DMS153 treated with DMSO at 0.1 percent for 48 hours (cell line): ENCODE results near the gene EFNA5.
"Not testable (repeated sequence)": the region's sequence is repeated elsewhere in the genome, so short reads cannot be mapped to it uniquely, and the experiment has no call there.

Source experiments
- DNase-seq: peaks from one replicate; lab custom pipeline; 2025; ENCODE audit not compliant: unreplicated experiment; lab: John Stamatoyannopoulos, UW

The EFNA5 gene

DNA sequence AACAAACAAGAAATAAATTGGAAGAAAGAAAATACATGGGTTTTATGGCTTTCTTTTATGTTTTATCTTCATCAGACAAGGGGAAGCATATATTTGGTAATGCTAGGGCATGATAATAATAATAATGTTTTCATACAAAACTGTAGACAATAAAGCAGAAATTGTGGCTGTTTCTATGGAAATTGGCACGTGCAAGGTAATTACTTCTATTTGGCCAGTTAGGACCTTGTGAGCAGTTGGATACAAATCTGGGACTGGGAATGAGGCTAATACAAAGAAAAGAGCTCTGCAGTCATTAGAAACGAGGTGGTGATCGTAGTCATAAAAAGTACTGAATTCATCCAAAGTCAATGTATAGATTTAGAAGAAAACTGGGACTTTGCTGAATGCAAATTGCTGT, 233.6 kb downstream of the EFNA5 start:
- no peak for DNase-seq

DNA sequence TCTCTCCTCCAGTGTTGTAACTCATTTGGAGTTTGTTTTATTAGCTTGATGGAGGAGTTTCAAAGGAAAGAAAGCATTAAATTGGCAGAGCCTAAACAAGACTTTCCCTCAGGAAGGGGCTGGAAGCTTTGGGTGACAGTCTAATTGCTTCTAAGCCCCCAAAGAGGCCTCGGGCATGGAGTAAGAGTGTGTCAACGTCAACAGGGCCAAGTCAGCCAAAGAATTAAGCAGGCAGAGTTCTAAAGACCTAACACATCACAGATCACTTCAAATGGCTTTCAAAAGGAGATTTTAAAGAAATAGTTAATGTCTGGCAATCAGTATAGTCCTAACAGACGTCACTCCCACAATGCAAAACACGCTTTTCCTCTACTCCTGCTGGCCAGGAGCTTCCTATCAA, 234.5 kb downstream of the EFNA5 start:
- DNase-seq: no peak

- no peak for DNase-seq
These were observed 235.7 kb downstream of the EFNA5 start for GRCh38 chr5:107435061-107435460.

DNA sequence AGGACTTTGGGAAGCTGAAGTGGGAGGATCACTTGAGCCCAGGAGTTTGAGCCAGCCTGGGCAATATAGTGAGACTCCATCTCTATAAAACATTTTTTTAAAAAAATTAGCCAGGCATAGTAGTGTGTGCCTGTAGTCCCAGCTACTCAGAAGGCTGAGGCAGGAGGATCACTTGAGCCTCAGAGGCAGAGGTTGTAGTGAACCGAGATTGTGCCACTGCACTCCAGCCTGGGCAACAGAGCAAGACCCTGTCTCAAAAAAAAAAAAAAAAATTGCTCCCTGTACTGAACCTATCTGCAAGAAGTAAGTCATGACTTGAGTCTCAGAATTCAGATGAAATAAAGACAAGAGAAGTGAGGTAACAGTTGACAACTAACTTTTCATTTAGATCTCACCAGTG, 237.1 kb downstream of the EFNA5 start:
- not testable (repeated sequence) for DNase-seq

- DNase-seq: no peak
These were observed 238.7 kb downstream of the EFNA5 start for GRCh38 chr5:107431998-107432397.

- DNase-seq: no peak
These were observed 239.2 kb downstream of the EFNA5 start for GRCh38 chr5:107431536-107431935.

GRCh38 chr5:107430071-107430625, 240.6 kb downstream of the EFNA5 start:
- DNase-seq: no peak

DNA sequence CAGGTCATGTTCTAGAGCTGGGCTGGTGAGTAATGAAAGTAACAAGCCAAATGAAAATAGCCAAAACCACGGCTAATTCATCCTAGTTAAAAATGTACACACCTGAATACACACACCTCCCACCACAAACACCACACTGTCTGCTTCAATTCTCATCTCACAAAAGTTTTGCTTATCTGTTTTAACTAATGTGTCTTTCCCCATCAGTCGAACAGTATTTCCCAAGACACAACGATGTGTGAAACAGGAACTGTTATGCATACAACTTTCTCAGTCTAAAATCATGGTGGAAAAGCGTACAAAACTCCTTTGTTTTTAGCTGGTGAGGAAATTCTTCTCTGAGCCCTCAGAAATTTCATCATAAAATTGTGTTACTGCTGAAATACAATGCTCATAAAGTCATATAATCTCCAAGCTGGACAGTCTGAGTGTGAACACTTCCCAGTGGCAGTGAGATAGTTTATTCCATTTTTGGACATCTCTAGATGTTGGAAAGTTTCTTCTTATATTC, 242.4 kb downstream of the EFNA5 start:
- DNase-seq: no peak

GRCh38 chr5:107426872-107427271, 243.9 kb downstream of the EFNA5 start:
- no peak for DNase-seq

DNA sequence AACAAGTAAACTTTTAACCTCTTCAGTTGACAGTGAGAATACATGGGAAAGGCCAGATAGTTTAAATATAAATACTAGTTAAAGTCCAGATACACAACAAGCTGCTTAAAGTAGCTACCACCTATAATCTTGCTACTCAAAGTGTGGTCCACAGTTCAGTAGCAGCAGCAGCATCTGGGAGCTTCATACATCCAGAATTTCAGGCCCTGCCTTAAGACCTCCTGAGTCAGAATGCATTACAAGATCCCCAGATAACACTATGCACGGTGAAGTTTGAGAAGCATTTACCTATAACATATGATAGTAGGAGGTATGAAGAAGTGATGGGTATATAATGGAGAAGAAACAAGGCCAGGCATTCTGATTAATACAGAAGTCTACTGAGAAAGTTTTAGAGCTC, 244.5 kb downstream of the EFNA5 start:
- DNase-seq: no peak

DNA sequence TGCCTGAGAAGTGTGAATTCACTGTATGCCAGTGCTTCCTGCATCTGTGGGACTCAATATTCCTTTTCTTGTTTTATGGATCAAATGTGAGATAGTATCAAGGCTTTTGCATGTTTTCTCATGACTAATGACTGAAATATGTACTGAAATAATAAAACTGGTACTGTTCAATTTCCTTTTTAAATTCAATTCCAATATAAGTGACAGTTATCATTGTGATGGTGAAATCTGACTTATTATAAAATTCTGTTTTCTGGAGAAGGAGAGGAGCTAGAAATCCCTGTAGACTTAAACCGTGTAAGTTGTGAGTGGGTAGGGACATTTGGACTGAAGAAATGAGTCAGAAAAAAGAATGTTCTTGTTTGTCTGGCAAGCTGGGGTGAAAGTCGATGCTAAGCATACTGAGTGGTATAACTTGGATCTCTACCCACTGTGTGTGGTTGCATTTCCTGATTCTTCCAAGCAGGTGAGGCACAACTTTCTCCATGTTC, 245.2 kb downstream of the EFNA5 start:
- DNase-seq: no peak

GRCh38 chr5:107424491-107424890, 246.2 kb downstream of the EFNA5 start:
- DNase-seq: no peak

- no peak for DNase-seq
These were observed 248.2 kb downstream of the EFNA5 start for GRCh38 chr5:107422494-107422893.

DNA sequence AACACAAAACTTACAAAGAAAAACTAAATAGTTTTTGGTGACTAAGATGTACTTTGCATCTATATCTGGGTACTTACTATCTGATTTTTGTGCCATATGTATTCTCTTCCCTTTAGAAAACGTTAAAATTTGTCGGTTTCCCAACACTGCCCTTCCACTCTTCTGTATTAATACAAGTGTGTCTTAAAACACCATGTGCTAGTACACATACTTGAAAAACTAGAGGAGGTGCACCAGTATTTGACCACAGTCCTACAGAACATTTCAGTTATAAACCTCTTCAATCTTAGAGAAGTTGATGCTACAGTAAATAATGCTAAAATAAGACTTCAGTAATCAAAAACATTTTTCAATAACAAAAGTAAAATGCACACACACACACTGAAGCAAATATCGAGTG, 251.2 kb downstream of the EFNA5 start:
- DNase-seq: no peak

DNA sequence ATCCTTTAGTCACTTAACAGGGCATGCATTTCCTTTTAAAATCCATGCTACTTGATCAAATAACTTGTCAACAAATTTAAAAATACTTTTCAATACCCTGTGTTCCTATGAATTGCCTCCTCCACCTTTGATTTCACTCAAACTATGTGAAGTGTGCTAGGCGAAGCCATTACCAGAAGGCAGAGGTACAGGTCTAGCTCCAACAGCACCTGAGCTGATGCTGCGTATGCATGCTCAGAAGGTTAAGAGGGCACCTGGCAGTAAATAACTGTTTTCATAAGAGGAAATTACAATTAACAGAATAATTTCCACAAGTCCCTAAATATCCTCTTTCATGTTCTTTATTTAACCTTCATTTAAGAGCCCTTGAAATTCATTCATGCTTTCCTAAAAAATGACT, 251.8 kb downstream of the EFNA5 start:
- DNase-seq: no peak

DNA sequence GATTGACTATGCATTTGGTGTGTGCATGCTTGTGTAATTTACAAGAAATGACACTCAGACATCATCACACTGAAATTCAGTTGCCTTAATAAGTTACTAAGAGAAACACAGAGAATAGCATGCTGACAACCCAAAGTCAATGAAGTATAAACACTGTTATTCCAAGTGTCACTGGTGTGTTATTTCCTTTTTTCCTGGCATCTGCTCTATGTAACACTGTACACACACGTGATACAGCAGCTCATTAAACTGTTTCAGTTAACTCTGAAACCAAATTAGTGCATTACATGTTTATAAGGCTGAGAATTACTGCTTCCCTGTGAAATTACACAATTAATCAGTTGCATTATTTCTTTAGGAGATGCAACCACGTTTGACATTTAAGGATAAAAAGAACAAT, 252.7 kb downstream of the EFNA5 start:
- no peak for DNase-seq

DNA sequence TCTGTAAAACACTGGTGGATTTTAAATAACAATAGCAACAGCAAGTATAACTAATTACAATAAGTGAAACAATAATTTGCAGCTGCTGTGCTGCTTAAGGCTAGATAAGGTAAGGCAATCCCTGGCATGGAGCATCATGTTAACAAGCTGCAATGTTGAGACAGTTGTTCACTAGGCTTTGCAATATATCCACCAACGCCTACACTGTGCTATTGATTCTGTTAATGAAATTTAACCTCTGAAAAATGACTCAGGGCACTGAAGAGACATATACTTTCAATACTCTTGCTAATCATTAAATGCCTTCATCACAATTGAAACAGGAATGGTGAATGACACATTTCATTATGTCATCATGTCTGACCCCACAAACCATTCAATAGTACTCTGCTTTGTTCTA, 255.0 kb downstream of the EFNA5 start:
- no peak for DNase-seq

GRCh38 chr5:107414802-107415201, 255.9 kb downstream of the EFNA5 start:
- no peak for DNase-seq

DNA sequence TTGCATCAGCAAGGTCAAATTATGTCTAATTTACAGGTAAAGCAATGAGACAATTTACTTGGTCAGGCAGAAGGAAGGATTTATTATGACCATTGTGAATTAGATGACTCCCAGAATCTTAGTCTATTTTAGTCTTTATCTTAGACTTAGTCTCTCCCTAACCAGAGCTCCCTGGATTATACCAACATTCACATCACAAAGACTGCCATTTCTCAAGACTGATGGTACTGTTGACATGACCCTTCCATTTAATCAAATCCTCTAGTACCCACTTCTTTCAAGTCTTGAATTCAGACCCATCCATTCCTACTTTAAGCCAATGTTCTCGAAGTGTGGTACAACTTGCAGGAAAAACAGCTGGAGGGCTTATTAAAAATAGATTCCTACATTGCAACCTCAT, 257.0 kb downstream of the EFNA5 start:
- DNase-seq: no peak

- no peak for DNase-seq
These were observed 262.2 kb downstream of the EFNA5 start for GRCh38 chr5:107408564-107408963.

- DNase-seq: no peak
These were observed 262.9 kb downstream of the EFNA5 start for GRCh38 chr5:107407713-107408298.

DNA sequence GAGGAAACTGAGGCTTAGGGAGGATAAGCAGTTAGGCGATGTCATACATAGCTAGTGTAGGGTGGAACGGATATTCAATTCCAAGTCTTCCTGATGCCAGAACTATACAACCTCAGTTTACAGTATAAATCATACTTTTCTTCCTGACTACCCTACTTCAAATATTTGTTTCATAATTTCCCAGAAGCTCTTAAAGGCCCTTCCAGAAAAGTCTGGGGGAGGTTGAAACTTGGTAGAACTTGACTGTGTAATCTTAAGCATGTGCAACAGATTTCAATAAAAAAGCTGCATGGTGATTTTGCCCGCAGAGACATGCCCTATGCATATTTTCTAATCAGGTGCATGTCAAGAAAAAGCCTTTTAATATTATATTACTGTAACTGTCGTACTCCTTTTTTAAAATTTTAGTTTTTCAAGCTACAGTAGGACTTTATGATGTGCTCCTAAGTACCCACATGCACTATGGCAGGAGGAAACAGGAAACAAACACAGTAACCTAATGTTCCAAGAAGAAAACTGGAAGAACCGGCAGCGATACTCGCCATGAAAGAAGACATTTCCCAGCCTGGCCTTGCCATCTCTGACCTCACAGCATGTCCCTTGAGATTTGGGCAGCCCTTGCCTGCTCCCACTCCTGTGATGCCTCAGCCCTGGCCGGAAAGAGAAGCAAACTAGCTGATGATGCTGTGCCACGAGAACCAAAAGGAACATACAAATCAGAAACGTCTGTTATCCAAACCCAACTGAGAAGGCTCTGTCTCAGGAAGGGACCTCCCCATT, 266.0 kb downstream of the EFNA5 start:
- no peak for DNase-seq
